ENCODE results near the gene MICAL2.

GRCh38 chr11:12182302-12182675, 71.9 kb downstream of the MICAL2 start:
- no peak for TF ChIP-seq E2F6 (IDR thresholded peaks at IDR 0.05)
- TF ChIP-seq, protein P1, sequence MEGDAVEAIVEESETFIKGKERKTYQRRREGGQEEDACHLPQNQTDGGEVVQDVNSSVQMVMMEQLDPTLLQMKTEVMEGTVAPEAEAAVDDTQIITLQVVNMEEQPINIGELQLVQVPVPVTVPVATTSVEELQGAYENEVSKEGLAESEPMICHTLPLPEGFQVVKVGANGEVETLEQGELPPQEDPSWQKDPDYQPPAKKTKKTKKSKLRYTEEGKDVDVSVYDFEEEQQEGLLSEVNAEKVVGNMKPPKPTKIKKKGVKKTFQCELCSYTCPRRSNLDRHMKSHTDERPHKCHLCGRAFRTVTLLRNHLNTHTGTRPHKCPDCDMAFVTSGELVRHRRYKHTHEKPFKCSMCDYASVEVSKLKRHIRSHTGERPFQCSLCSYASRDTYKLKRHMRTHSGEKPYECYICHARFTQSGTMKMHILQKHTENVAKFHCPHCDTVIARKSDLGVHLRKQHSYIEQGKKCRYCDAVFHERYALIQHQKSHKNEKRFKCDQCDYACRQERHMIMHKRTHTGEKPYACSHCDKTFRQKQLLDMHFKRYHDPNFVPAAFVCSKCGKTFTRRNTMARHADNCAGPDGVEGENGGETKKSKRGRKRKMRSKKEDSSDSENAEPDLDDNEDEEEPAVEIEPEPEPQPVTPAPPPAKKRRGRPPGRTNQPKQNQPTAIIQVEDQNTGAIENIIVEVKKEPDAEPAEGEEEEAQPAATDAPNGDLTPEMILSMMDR (IDR thresholded peaks at IDR 0.05; ENCODE audit: control extremely low read depth in 1 of 3, insufficient read depth in 1 of 3, low read depth in 1 of 3, low read length in 3 of 3): no peak
- no peak for TF ChIP-seq POLR2AphosphoS5 (IDR thresholded peaks at IDR 0.05; ENCODE audit: low read depth, low read length)
- no peak for TF ChIP-seq EZH2 (IDR thresholded peaks at IDR 0.05; ENCODE audit: low read depth, low read length, severe bottlenecking)
- TF ChIP-seq JUND (IDR thresholded peaks at IDR 0.05; ENCODE audit: low read length): no peak
- no peak for TF ChIP-seq SP4 (IDR thresholded peaks at IDR 0.05; ENCODE audit: low read length)
- TF ChIP-seq USF2 (IDR thresholded peaks at IDR 0.05; ENCODE audit: low read length): no peak
- TF ChIP-seq CHD2 (IDR thresholded peaks at IDR 0.05; ENCODE audit: low read length): no peak
- no peak for TF ChIP-seq NRF1 (IDR thresholded peaks at IDR 0.05; ENCODE audit: low read depth, low read length)
- no peak for TF ChIP-seq CREB1 (IDR thresholded peaks at IDR 0.05)
- no peak for TF ChIP-seq CBX5 (IDR thresholded peaks at IDR 0.05; ENCODE audit: low read depth, low read length)
- TF ChIP-seq RFX5 (IDR thresholded peaks at IDR 0.05; ENCODE audit: borderline replicate concordance, low read depth, low read length): no peak

Measured in H1 (cell line).